DMS53 treated with DMSO at 0.1 percent for 48 hours (cell line): ENCODE data around the gene DDIAS.
"Not testable (repeated sequence)": the region's sequence is repeated elsewhere in the genome, so short reads cannot be mapped to it uniquely, and the experiment has no call there.

ENCODE experiments used
- DNase-seq: peaks from one replicate; lab custom pipeline; 2025; ENCODE audit not compliant: unreplicated experiment; lab: John Stamatoyannopoulos, UW

The DDIAS gene

DNA sequence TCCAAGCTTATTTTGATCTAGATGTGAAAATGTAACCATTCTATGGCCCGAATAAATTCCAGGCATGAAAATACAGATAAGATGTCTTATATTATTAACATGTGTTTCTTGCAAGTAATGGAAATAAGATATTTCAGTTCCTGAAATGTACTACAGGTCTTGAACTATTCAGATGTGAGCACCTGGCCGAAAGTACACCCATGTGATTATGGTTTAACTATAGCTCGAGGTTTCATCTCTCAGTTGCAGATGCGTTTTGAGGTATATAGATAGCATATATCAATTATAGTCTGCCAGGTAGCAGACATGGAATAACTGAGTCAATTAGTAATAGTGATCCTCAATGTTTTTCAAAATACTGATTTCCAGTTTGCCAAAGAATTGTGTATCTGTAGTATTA lies 68.3 kb downstream of the DDIAS start:
- DNase-seq: no peak

DNA sequence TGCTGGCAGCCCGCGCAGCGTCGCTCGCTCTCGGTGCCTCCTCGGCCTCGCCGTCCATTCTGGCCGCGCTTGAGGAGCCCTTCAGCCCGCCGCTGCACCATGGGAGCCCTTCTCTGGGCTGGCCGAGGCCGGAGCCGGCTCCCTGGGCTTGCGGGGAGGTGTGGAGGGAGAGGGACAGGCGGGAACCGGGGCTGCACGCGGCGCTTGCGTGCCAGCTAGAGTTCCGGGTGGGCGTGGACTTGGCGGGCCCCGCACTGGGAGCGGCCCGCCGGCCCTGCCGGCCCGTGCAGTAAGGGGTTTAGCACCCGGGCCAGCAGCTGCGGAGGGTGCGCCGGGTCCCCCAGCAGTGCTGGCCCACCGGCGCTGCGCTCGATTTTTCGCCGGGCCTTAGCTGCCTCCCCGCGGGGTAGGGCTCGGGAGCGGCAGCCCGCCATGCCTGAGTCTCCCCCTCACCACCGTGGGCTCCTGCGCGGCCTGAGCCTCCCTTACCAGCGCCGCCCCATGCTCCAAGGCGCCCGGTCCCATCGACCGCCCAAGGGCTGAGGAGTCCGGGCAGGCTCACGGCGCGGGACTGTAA lies 69.1 kb downstream of the DDIAS start:
- not testable (repeated sequence) for DNase-seq

GRCh38 chr11:82971519-82971946 lies 70.0 kb downstream of the DDIAS start:
- DNase-seq: not testable (repeated sequence)

GRCh38 chr11:82972103-82972502 lies 70.6 kb downstream of the DDIAS start:
- DNase-seq: no peak

GRCh38 chr11:82974135-82974534 lies 72.6 kb downstream of the DDIAS start:
- DNase-seq: no peak

DNA sequence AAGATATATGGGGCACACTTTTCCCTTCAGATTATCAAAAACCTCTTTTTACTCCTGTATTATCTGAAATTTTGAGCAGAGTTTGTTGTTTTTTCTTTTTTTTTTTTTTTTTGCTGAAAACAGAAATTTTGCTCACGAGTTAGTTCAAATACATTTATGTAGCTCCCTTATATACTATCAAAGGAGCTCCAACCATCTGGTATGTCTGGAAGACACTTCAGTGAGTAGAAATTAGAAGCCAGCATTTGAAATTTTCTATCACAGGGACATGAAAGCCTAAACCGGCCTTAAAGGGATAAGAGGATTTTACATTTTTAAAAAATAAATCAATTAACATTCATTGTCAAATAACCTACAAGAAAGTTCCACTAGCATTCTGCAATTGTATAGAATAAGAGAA lies 73.3 kb downstream of the DDIAS start:
- no peak for DNase-seq

- DNase-seq: no peak
These were observed 74.3 kb downstream of the DDIAS start for GRCh38 chr11:82975882-82976281.

- DNase-seq: no peak
These were observed 75.2 kb downstream of the DDIAS start for GRCh38 chr11:82976786-82977185.

- peak; percentile 72 for DNase-seq
These were observed 77.0 kb downstream of the DDIAS start for GRCh38 chr11:82978422-82979099.

GRCh38 chr11:82979824-82980223 lies 78.3 kb downstream of the DDIAS start:
- DNase-seq: no peak

GRCh38 chr11:82980292-82980691 lies 78.8 kb downstream of the DDIAS start:
- DNase-seq: no peak

DNA sequence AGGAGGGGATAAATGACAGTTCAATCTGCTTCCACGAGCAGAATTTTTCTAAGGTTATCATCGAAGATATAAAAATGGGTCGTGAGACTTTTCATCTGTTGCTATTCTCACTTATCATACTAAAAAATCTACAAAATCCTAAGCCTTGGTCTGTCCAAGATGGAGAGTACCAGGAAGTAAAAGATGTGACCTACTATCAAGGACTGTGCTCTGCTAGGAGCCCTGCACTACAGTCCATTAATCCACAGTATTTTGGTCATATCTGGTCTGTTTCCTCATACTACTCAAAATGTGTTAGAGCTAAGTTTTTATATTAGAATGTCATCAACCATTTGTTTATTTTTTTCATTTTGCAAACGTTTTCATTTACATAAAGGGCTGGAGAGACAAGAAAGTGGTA lies 79.4 kb downstream of the DDIAS start:
- DNase-seq: no peak

GRCh38 chr11:82981852-82982251 lies 80.3 kb downstream of the DDIAS start:
- DNase-seq: no peak
